ENCODE results near the gene JAM3. TPM values are rescaled to one million over a fixed set of nuclear protein-coding genes. Genes with fewer than 3 reads are reported as not detected.

JAM3 gene
- total RNA-seq, 2 experiments from 2014 or later, result 24.9 to 26.8 TPM

GRCh38 chr11:134157451-134157850, 88.6 kb downstream of the JAM3 start:
- ChIA-PET CTCF (no interaction called here), POLR2A (no interaction called here)
- Mint-ChIP-seq H3K36me3 (ENCODE audit: low read depth) (peaks cover 51% of the 10 kb centered on the region), H3K27ac (no peak overlapping the region), H3K4me3 (no peak overlapping the region), H3K27me3 (no peaks in the 10 kb centered on the region), H3K4me1 (ENCODE audit: low read depth) (no peaks in the 10 kb centered on the region), H3K9me3 (no peaks in the 10 kb centered on the region)
- no peak for ATAC-seq
- intact Hi-C loops (cut with micrococcal nuclease), result no loop called here
- TF ChIP-seq CTCF (IDR thresholded peaks at IDR 0.05), result no peak
- no peak for DNase-seq

DNA sequence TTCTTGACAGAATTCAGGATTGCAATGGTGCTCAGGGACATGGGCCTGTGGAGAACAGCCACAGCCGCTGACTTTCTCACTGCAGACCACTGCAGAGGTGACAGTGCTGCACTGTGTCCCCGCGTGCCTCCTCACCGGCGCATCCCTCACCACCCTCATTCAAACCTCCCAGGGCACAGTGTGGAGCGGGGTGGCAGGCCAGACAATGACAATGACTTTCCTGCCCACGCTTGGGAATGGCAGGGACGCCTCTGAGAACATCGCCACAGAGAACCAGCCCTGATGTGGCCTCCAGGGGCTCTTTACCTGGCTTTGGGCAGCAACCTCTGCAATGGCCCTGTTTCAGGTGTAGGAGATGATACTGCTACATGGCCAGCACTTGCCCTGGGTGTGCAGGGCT, 89.2 kb downstream of the JAM3 start:
- Mint-ChIP-seq H3K27ac (no peak overlapping the region), H3K27me3 (no peaks in the 10 kb centered on the region), H3K4me3 (no peak overlapping the region), H3K4me1 (ENCODE audit: low read depth) (no peaks in the 10 kb centered on the region), H3K9me3 (no peaks in the 10 kb centered on the region), H3K36me3 (ENCODE audit: low read depth) (peaks cover 52% of the 10 kb centered on the region)
- ChIA-PET POLR2A (no interaction called here), CTCF (no interaction called here)
- TF ChIP-seq CTCF (IDR thresholded peaks at IDR 0.05), result no peak
- DNase-seq, result no peak
- ATAC-seq, result no peak
- intact Hi-C loops (cut with micrococcal nuclease), result no loop called here

DNA sequence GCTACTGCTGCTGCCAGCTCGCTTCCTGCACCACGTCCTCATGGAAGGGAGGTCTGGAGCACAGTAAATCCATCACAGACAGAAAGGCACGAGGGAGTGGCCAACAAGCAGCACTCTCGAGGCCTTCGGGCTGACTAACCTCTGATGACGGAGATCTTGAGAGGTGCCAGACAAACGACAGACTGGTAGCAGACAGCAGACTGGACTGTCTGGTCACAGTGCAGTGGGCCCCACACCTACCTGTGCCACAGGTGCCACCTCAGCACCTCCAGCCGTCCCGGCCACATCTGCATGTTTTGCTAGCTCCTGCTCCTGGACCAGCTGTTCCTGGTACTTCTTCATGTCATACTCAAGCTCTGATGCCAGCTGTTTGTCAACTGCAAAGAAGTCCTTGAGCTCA, 90.8 kb downstream of the JAM3 start:
- Mint-ChIP-seq H3K4me1 (ENCODE audit: low read depth) (no peaks in the 10 kb centered on the region), H3K4me3 (no peak overlapping the region), H3K27me3 (no peaks in the 10 kb centered on the region), H3K36me3 (ENCODE audit: low read depth) (peaks cover 56% of the 10 kb centered on the region), H3K27ac (no peak overlapping the region), H3K9me3 (no peaks in the 10 kb centered on the region)
- intact Hi-C loops (cut with micrococcal nuclease), result no loop called here
- DNase-seq, result no peak
- POLR2A ChIA-PET, result interaction anchor here (1.1 kb wide), 1 partner anchor 9 kb away, joined by 4 read pairs; no protein-coding TSS in a partner anchor
- no peak for TF ChIP-seq CTCF (IDR thresholded peaks at IDR 0.05)
- ATAC-seq, result no peak
- CTCF ChIA-PET, result no interaction called here

- ATAC-seq (no peak), DNase-seq (no peak)
- Mint-ChIP-seq H3K27ac (no peak overlapping the region), H3K9me3 (no peaks in the 10 kb centered on the region), H3K27me3 (no peaks in the 10 kb centered on the region), H3K36me3 (ENCODE audit: low read depth) (peaks cover 63% of the 10 kb centered on the region), H3K4me1 (ENCODE audit: low read depth) (no peaks in the 10 kb centered on the region), H3K4me3 (no peak overlapping the region)
- CTCF ChIA-PET, result interaction anchor here (1.4 kb wide), 1 partner anchor 25 kb away, joined by 3 read pairs; no protein-coding TSS in a partner anchor
- TF ChIP-seq CTCF (IDR thresholded peaks at IDR 0.05), result no peak
- POLR2A ChIA-PET, result no interaction called here
- intact Hi-C loops (cut with micrococcal nuclease), result no loop called here
These were observed 95.9 kb downstream of the JAM3 start for GRCh38 chr11:134164490-134165370.

GRCh38 chr11:134170177-134170918, 101.5 kb downstream of the JAM3 start:
- TF ChIP-seq CTCF (IDR thresholded peaks at IDR 0.05), result no peak
- ChIA-PET POLR2A (no interaction called here), CTCF (interaction anchor here (1.5 kb wide), 1 partner anchor 9 kb away, joined by 3 read pairs; no protein-coding TSS in a partner anchor)
- DNase-seq, result no peak
- Mint-ChIP-seq H3K27me3 (no peaks in the 10 kb centered on the region), H3K4me3 (no peak overlapping the region), H3K4me1 (ENCODE audit: low read depth) (no peaks in the 10 kb centered on the region), H3K27ac (no peak overlapping the region), H3K9me3 (no peaks in the 10 kb centered on the region), H3K36me3 (ENCODE audit: low read depth) (peaks cover 50% of the 10 kb centered on the region)
- intact Hi-C loops (cut with micrococcal nuclease), result no loop called here
- no peak for ATAC-seq
